ENCODE results near the gene OLA1.

Gene OLA1

DNA sequence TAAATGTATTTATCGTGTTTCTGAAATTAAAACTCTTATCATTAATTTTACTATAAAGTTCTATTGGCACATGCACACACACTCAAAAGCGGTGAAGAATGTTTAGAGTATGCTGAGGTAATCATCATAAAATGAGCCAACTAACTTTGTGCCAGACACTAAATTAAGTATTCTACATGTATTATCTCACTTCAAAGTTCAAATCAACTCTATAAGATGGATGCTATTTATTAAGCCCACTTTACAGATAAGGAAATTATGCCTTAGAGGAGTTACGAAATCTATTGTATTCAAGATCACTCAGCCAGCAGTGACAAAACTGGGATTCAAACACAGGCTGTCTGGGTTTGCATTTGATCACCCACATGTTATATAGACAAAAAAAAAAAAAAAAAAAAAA lies 24.9 kb downstream of the OLA1 start:
- H2BK12ac ChIP-seq (ENCODE audit: low read length), result no peak overlapping the region
- peaks cover 2 to 4% of the 10 kb centered on the region in 2 experiments for H3K36me3 ChIP-seq (ENCODE audit: control insufficient read depth in 1 of 2, insufficient read depth in 2 of 2, low read length in 2 of 2)
- H3K9ac ChIP-seq (ENCODE audit: low read length), result no peak overlapping the region
- no peaks in the 10 kb centered on the region for H3K9me3 ChIP-seq (ENCODE audit: insufficient read depth, low read depth, low read length)
- no peak overlapping the region for H3K27ac ChIP-seq (ENCODE audit: low read depth, low read length)
- no peak overlapping the region for H2BK120ac ChIP-seq (ENCODE audit: insufficient read depth, low read length, poor library complexity)
- no peak for DNase-seq
- H2AK5ac ChIP-seq (ENCODE audit: low read length), result no peak overlapping the region
- no peak overlapping the region for H4K8ac ChIP-seq (ENCODE audit: low read depth, low read length)
- no peak overlapping the region for H3K23ac ChIP-seq (ENCODE audit: low read length)
- no peak overlapping the region for H3K18ac ChIP-seq (ENCODE audit: low read length)
- H3K14ac ChIP-seq (ENCODE audit: low read length), result no peak overlapping the region
- no peak overlapping the region for H2BK5ac ChIP-seq (ENCODE audit: low read depth, low read length, poor library complexity)
- no peak overlapping the region for H2AFZ ChIP-seq (ENCODE audit: insufficient read depth, low read length, poor library complexity)
- H3K4me1 ChIP-seq (ENCODE audit: control insufficient read depth in 1 of 2, insufficient read depth in 2 of 2, low read length in 2 of 2), result no peaks in the 10 kb centered on the region
- H4K91ac ChIP-seq (ENCODE audit: low read depth, low read length), result no peak overlapping the region
- no peak overlapping the region for H4K12ac ChIP-seq (ENCODE audit: low read depth, low read length)
- no peaks in the 10 kb centered on the region for H3K79me1 ChIP-seq (ENCODE audit: low read length)
- no CpG with 5 or more reads among the region's 3 CpGs for WGBS (ENCODE audit: extremely low coverage, insufficient coverage, insufficient read length)
- no peak overlapping the region for H3K4me2 ChIP-seq (ENCODE audit: low read length)
- H3K79me2 ChIP-seq (ENCODE audit: control insufficient read depth, insufficient read depth, low read length, poor library complexity), result no peaks in the 10 kb centered on the region
- H3K27me3 ChIP-seq (ENCODE audit: insufficient read depth, low read length), result no peaks in the 10 kb centered on the region
- H3K4ac ChIP-seq (ENCODE audit: low read depth, low read length), result no peak overlapping the region
- H3K4me3 ChIP-seq (ENCODE audit: low read depth, low read length), result no peak overlapping the region

DNA sequence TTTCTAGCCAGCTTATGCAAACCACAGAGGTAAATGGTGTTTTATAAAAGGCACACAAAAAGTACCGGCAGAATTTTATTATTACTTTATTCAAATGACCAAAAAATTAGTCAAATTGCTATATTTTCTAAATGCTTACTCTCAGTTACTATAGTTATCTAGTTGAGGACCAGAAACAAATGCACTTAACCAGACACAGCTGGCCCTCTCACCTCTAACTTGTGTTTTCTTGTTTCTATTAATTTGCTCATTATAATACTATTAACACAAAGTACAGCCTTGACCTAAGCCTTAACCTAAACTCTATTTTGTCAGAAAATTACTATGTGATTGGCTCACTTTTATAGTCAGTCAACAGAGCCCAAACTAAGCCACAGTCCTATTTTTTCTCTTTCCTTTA lies 26.2 kb downstream of the OLA1 start:
- no peak overlapping the region for H3K4me2 ChIP-seq (ENCODE audit: low read length)
- H3K79me2 ChIP-seq (ENCODE audit: control insufficient read depth, insufficient read depth, low read length, poor library complexity), result no peaks in the 10 kb centered on the region
- no peak overlapping the region for H2AK5ac ChIP-seq (ENCODE audit: low read length)
- H3K36me3 ChIP-seq (ENCODE audit: control insufficient read depth in 1 of 2, insufficient read depth in 2 of 2, low read length in 2 of 2), result peaks cover 2 to 4% of the 10 kb centered on the region in 2 experiments
- no peak overlapping the region for H4K91ac ChIP-seq (ENCODE audit: low read depth, low read length)
- no peaks in the 10 kb centered on the region for H3K4me1 ChIP-seq (ENCODE audit: control insufficient read depth in 1 of 2, insufficient read depth in 2 of 2, low read length in 2 of 2)
- H2AFZ ChIP-seq (ENCODE audit: insufficient read depth, low read length, poor library complexity), result no peak overlapping the region
- no peak overlapping the region for H2BK5ac ChIP-seq (ENCODE audit: low read depth, low read length, poor library complexity)
- no peak overlapping the region for H4K8ac ChIP-seq (ENCODE audit: low read depth, low read length)
- H3K27me3 ChIP-seq (ENCODE audit: insufficient read depth, low read length), result no peaks in the 10 kb centered on the region
- no peaks in the 10 kb centered on the region for H3K79me1 ChIP-seq (ENCODE audit: low read length)
- H3K4me3 ChIP-seq (ENCODE audit: low read depth, low read length), result no peak overlapping the region
- H2BK12ac ChIP-seq (ENCODE audit: low read length), result no peak overlapping the region
- no peak overlapping the region for H3K18ac ChIP-seq (ENCODE audit: low read length)
- H4K12ac ChIP-seq (ENCODE audit: low read depth, low read length), result no peak overlapping the region
- DNase-seq, result no peak
- H3K9me3 ChIP-seq (ENCODE audit: insufficient read depth, low read depth, low read length), result no peaks in the 10 kb centered on the region
- no peak overlapping the region for H2BK120ac ChIP-seq (ENCODE audit: insufficient read depth, low read length, poor library complexity)
- H3K4ac ChIP-seq (ENCODE audit: low read depth, low read length), result no peak overlapping the region
- H3K23ac ChIP-seq (ENCODE audit: low read length), result no peak overlapping the region
- no peak overlapping the region for H3K14ac ChIP-seq (ENCODE audit: low read length)
- no CpG with 5 or more reads among the region's 1 CpG for WGBS (ENCODE audit: extremely low coverage, insufficient coverage, insufficient read length)
- H3K27ac ChIP-seq (ENCODE audit: low read depth, low read length), result no peak overlapping the region
- no peak overlapping the region for H3K9ac ChIP-seq (ENCODE audit: low read length)

DNA sequence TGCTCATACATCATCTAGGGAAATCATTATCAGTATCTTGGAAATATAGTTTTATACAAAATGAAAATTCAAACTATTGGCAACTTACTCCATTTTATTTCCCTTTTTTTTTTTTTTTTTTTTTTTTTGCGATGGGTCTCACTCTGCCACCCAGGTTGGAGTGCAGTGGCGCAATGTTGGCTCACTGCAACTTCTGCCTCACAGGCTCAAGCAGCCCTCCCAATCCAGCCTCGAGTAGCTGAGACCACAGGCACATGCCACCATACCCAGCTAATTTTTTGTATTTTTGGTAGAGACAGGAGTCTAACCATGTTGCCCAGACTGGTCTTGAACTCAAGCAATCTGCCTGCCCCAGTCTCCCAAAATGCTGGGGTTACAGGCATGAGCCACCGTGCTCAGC lies 29.0 kb downstream of the OLA1 start:
- H4K8ac ChIP-seq (ENCODE audit: low read depth, low read length), result no peak overlapping the region

DNA sequence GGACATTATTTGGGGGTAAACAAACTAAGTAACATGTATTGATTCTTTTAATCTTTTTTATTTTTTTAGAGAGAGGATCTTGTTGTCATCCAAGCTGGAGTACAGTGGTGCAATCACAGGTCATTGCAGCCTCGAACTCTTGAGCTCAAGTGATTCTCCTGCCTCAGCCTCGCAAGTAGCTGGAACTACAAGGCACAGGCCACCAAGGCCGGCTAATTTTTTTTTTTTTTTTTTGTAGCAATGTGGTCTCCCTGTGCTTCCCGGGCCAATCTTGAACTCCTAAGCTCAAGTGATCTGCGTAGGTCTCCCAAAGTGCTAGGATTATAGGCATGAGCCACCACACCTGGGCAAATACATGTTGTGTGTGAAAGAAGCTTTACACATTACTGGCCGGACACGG lies 29.6 kb downstream of the OLA1 start:
- Histone ChIP-seq H2BK120ac (ENCODE audit: insufficient read depth, low read length, poor library complexity) (no peak overlapping the region), H3K9ac (ENCODE audit: low read length) (no peak overlapping the region), H3K27me3 (ENCODE audit: insufficient read depth, low read length) (no peaks in the 10 kb centered on the region), H3K79me2 (ENCODE audit: control insufficient read depth, insufficient read depth, low read length, poor library complexity) (no peaks in the 10 kb centered on the region), H4K91ac (ENCODE audit: low read depth, low read length) (no peak overlapping the region), H4K8ac (ENCODE audit: low read depth, low read length) (no peak overlapping the region), H2BK12ac (ENCODE audit: low read length) (no peak overlapping the region), H3K4me3 (ENCODE audit: low read depth, low read length) (no peak overlapping the region), H3K36me3 (ENCODE audit: control insufficient read depth in 1 of 2, insufficient read depth in 2 of 2, low read length in 2 of 2) (no peaks in the 10 kb centered on the region), H3K4me1 (ENCODE audit: control insufficient read depth in 1 of 2, insufficient read depth in 2 of 2, low read length in 2 of 2) (no peaks in the 10 kb centered on the region), H3K18ac (ENCODE audit: low read length) (no peak overlapping the region), H2BK5ac (ENCODE audit: low read depth, low read length, poor library complexity) (no peak overlapping the region), H3K4me2 (ENCODE audit: low read length) (no peak overlapping the region), H2AFZ (ENCODE audit: insufficient read depth, low read length, poor library complexity) (no peak overlapping the region), H3K4ac (ENCODE audit: low read depth, low read length) (no peak overlapping the region), H3K27ac (ENCODE audit: low read depth, low read length) (no peak overlapping the region), H4K12ac (ENCODE audit: low read depth, low read length) (no peak overlapping the region), H2AK5ac (ENCODE audit: low read length) (no peak overlapping the region), H3K9me3 (ENCODE audit: insufficient read depth, low read depth, low read length) (no peaks in the 10 kb centered on the region), H3K79me1 (ENCODE audit: low read length) (no peaks in the 10 kb centered on the region), H3K14ac (ENCODE audit: low read length) (no peak overlapping the region), H3K23ac (ENCODE audit: low read length) (no peak overlapping the region)
- DNase-seq, result no peak
- no CpG with 5 or more reads among the region's 7 CpGs for WGBS (ENCODE audit: extremely low coverage, insufficient coverage, insufficient read length)

More for the DNA sequence above, 29.0 kb downstream of the OLA1 start:
- Histone ChIP-seq H3K79me2 (ENCODE audit: control insufficient read depth, insufficient read depth, low read length, poor library complexity) (no peaks in the 10 kb centered on the region), H3K79me1 (ENCODE audit: low read length) (no peaks in the 10 kb centered on the region), H3K9ac (ENCODE audit: low read length) (no peak overlapping the region), H2BK12ac (ENCODE audit: low read length) (no peak overlapping the region), H4K91ac (ENCODE audit: low read depth, low read length) (no peak overlapping the region), H2BK120ac (ENCODE audit: insufficient read depth, low read length, poor library complexity) (no peak overlapping the region), H3K18ac (ENCODE audit: low read length) (no peak overlapping the region), H3K27ac (ENCODE audit: low read depth, low read length) (no peak overlapping the region), H2AFZ (ENCODE audit: insufficient read depth, low read length, poor library complexity) (no peak overlapping the region), H3K4me3 (ENCODE audit: low read depth, low read length) (no peak overlapping the region), H2BK5ac (ENCODE audit: low read depth, low read length, poor library complexity) (no peak overlapping the region), H3K27me3 (ENCODE audit: insufficient read depth, low read length) (no peaks in the 10 kb centered on the region), H2AK5ac (ENCODE audit: low read length) (no peak overlapping the region), H4K12ac (ENCODE audit: low read depth, low read length) (no peak overlapping the region), H3K4me1 (ENCODE audit: control insufficient read depth in 1 of 2, insufficient read depth in 2 of 2, low read length in 2 of 2) (no peaks in the 10 kb centered on the region), H3K4me2 (ENCODE audit: low read length) (no peak overlapping the region), H3K4ac (ENCODE audit: low read depth, low read length) (no peak overlapping the region), H3K9me3 (ENCODE audit: insufficient read depth, low read depth, low read length) (no peaks in the 10 kb centered on the region), H3K36me3 (ENCODE audit: control insufficient read depth in 1 of 2, insufficient read depth in 2 of 2, low read length in 2 of 2) (peaks cover 0 to 3% of the 10 kb centered on the region in 2 experiments), H3K23ac (ENCODE audit: low read length) (no peak overlapping the region), H3K14ac (ENCODE audit: low read length) (no peak overlapping the region)
- DNase-seq, result no peak
- WGBS (ENCODE audit: extremely low coverage, insufficient coverage, insufficient read length), result no CpG with 5 or more reads among the region's 4 CpGs
